Hair follicle dermal papilla cell (primary cell): Measurements from ENCODE around the gene RAB2B. TPM values are rescaled to one million over a fixed set of nuclear protein-coding genes. Genes with fewer than 3 reads are reported as not detected.

ENCODE experiments used
- small RNA-seq: library from RNA; depleted of rRNA; stranded (forward); fragments of <200 nt; gene quantifications from one replicate; pipeline ENCODE3, GENCODE V24; 2012
- total RNA-seq: library from RNA; depleted of rRNA; stranded (reverse); fragments of >200 nt; gene quantifications from 2 replicates; pipeline ENCODE4 v1.2.3, GENCODE V29; 2012

The RAB2B gene
- 32.2 and 33.3 TPM in 2 replicates for total RNA-seq

DNA sequence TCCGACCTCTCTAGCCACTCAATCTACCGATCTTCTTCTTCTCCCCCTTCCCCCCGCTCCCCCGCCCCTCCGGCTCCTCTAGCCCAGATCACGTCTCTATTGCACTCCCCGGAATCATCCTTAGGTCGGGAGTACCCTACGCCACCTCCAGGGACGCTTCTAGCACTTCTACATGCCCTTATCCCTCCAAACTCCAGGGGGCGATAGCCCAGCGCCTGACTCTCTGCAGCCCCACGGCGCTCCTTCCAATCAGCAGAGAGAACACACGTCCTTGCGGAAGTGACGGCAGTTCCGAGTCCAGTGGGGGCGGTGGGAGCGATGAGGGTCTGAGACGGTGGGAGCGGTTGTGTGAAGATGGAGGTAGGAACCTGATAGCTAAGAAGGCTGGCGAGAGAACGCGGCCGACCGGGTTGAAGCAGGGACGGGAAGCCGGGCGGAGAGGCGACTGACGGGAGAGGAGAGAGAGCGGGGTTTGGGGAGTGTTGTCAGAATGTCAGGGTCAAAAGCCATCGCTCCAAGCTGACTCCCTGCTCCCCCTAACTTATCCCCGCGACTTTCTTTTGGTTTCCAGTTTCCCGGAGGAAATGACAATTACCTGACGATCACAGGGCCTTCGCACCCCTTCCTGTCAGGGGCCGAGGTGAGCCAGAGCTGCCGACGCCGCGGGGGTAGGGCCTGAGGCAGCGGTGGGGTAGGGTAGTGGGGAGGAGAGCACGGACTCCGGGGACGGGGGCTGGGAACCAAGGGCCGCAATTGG lies at the start of gene RAB2B, which contains the start of gene TOX4:
Gene RAB2B (minus strand): TSS at position 35 of the 757 bp plus-strand sequence. CDS start 87 bp downstream, outside the sequence.
Gene TOX4 (plus strand): TSS at position 271 of the 757 bp plus-strand sequence. CDS start 84 bp downstream, at position 355.

DNA sequence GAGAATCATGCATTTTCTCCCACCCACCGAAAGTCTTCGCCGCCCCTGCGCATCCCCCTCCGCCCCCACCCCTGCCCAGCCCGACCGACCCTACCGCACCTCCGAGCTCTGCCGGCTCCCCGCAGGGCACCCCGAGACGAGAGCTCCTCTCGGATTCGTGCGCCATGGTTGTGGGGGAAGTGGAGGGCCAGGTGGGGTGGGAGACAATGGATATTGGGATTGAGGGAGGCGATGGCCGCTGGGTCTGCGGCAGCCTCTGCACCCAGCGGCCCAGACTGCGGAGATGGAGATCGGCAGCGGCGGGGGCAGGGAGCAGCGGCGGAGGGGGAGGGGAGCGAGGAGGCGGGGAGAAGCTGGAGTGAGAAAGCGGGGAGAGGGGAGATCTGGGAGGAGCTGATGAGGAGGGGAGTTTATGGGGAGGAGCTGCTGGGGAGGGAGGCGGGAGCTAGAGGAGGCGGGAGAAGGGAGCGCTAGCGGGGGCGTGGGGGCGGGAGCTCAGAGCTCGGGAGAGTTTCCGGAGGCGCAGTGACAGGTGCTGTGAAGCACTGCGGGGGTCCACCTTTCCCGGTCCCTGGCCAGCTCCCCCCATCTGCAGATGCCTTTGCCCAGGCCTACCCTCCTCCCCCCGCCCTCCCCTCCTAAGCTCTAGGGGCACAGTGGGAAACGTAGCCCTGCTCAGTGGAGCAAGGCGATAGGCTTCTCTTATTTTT lies 49.4 kb upstream of the RAB2B start, which contains the start of gene SALL2:
Gene SALL2 (minus strand): TSS at position 385 of the 710 bp plus-strand sequence. CDS start 219 bp downstream, at position 166.

DNA sequence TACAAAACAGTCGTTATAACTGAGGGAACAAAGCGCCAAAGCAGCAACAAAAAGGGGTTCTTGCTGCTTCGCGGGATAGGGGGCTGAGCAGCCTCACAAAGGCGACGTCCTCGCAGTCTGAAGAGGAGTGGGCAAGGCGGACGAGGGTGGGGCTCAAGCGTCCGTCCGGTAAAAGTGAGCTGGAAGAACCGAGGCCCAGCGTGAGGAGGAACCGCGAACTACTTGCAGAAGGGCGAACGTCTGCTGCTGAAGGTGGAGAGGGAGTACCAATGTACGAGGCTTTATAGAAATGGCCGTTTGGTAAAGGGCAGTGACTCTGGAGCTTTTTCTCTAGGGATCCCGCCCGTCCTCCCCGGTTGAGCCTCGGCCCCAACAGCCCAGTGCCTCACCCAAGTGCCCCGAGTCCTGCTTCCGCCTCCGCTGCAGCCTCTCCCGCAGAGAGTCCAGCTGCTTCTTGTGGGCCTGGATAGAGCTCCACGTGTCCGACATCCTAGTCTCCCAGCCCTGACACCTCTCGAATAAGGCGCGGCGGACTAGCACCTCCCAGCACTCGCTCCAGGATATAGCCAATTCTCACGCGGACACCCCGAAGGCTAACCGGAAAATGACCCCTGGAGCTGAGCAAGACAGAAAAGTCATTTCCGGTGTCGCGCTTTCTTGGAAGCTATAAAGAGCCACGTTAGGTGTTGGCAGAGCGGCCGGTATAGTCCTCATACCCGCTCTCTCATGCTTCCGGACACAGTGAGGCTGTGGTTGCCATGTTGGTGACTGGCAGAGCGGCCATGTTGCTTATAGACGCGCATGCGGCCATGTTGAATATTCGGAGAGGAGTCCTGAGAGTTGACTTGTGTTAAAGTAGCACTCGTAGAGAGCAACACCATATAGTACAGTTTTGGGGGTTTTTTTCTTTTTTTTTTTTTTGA lies 34.2 kb upstream of the RAB2B start, which contains the start of gene METTL3:
Gene METTL3 (minus strand): TSS at position 606 of the 923 bp plus-strand sequence. CDS start 117 bp downstream, at position 489.

DNA sequence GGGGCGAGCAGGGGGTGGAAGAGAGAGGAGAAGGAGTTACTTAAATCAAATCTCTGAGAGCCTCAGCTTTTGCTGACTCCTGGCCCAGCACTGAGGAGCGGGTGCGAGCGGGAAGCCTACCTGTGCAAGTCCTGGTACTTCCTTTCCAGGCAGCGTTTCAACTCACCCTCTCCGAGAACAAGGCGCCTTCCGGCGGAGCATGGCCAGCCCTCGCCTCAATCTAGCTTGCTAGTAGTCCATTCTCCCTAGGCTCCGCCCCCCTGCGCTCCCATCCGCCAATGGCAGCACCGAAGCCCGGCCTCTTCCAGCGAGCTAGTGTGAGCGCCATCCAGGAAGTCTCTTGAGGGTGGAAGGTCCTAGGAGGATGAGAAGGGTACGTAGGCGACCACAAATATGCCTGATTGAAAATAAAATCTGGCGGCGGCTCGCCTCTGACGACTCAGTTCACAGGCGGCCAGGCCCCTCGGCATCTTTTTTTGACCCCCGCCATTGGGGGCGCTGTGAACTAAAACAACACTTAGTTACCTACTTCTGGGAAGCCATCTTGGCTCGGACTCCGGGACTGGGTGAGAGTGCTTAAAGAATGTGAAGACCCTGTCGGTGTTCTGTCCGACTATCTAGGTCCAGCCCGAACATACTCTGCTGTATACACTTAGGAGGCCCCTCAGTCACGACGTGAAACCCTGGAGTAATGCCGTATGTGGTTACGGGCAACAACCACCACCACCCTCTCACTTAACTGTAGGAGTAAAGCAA lies 20.7 kb downstream of the RAB2B start, which contains the start of gene CHD8:
Gene CHD8 (minus strand): TSS at position 212 of the 756 bp plus-strand sequence. CDS start 24,480 bp downstream, outside the sequence.

Small RNA genes within 50 kb of the gene (small RNA-seq; reads per million reads assigned to genes)
- gene RN7SL650P: not detected

Other genes starting within 250 kb of the RAB2B start
- 441 and 460 TPM in 2 replicates for gene HNRNPC, start 207.5 kb downstream of the RAB2B start, total RNA-seq
- gene RPGRIP1, start 196.9 kb downstream of the RAB2B start, total RNA-seq: not detected in 2 replicates
- 57.6 and 68.2 TPM in 2 replicates for gene SUPT16H, start 92.9 kb downstream of the RAB2B start, total RNA-seq
- gene CHD8, start 20.8 kb downstream of the RAB2B start, total RNA-seq: 72.1 and 85.0 TPM in 2 replicates
- gene TOX4, start 236 bp upstream of the RAB2B start, total RNA-seq: 27.3 and 36.0 TPM in 2 replicates
- gene METTL3, start 34.4 kb upstream of the RAB2B start, total RNA-seq: 44.8 and 59.4 TPM in 2 replicates
- gene SALL2, start 49.4 kb upstream of the RAB2B start, total RNA-seq: 2.7 and 4.7 TPM in 2 replicates
- gene OR10G3, start 103.1 kb upstream of the RAB2B start, total RNA-seq: not detected in 2 replicates
- not detected in 2 replicates for gene OR10G2, start 158.0 kb upstream of the RAB2B start, total RNA-seq
- not detected in 2 replicates for gene OR4E2, start 176.9 kb upstream of the RAB2B start, total RNA-seq
- gene OR4E1, start 196.9 kb upstream of the RAB2B start, total RNA-seq: not detected in 2 replicates